ENCODE data around the gene CHD6.

GRCh38 chr20:41425180-41425884 is 192.8 kb downstream of the CHD6 start:
- TF ChIP-seq CTCF (IDR thresholded peaks at IDR 0.05; ENCODE audit: low read depth, low read length, missing input control) (no peak), GABPA (IDR thresholded peaks at IDR 0.05 in 1 of 2, conservative IDR thresholded peaks at IDR 0.05 in 1 of 2) (no peak), YY1 (IDR thresholded peaks at IDR 0.05) (no peak), EGR1 (IDR thresholded peaks at IDR 0.05; ENCODE audit: low read depth in 2 of 2) (no peak)
- TF ChIP-seq, protein P1, sequence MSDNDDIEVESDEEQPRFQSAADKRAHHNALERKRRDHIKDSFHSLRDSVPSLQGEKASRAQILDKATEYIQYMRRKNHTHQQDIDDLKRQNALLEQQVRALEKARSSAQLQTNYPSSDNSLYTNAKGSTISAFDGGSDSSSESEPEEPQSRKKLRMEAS (IDR thresholded peaks at IDR 0.05): no peak

Measured in liver (tissue), 3 donors.